Prostate gland (tissue), 2 donors: Measurements from ENCODE around the gene BTG2. TPM values are rescaled to one million over a fixed set of nuclear protein-coding genes. Genes with fewer than 3 reads are reported as not detected.

Experiments
- DNase-seq: peaks from one replicate; pipeline ENCODE4 v3.0.0-alpha.2; 2019; ENCODE audit warnings: low spot score
- H3K27ac ChIP-seq, 2 donors: fragments of 200-600 bp; sonication (generic); 2 replicates each; pipeline ENCODE4 v1.5.1; 2017 to 2019
- H3K27me3 ChIP-seq: fragments of 200-600 bp; sonication (generic); replicated peaks from 2 replicates; pipeline ENCODE4 v1.5.1; 2019; ENCODE audit not compliant: insufficient read depth
- H3K36me3 ChIP-seq, 2 donors: fragments of 200-600 bp; sonication (generic); 1 replicate in 1 of 2; 2 replicates in 1 of 2; pipeline versions ENCODE4 v1.5.1 to v1.8.1; 2017 to 2019
- H3K4me1 ChIP-seq: fragments of 200-600 bp; sonication (generic); replicated peaks from 2 replicates; pipeline ENCODE4 v1.5.1; 2019
- H3K4me3 ChIP-seq, 2 donors: fragments of 200-600 bp; sonication (generic); 2 replicates each; pipeline ENCODE4 v1.5.1; 2017 to 2019
- H3K9me3 ChIP-seq: fragments of 200-600 bp; sonication (generic); 2 replicates; pipeline ENCODE4 v1.5.1; 2017
- POLR2A ChIP-seq: fragments of 450-650 bp; IDR thresholded peaks from one replicate; pipeline ENCODE4 v1.6.1; 2016; ENCODE audit warnings: antibody characterized with exemption, mild to moderate bottlenecking
- POLR2AphosphoS5 ChIP-seq: sonication (generic); formaldehyde crosslinking; IDR thresholded peaks from one replicate; pipeline ENCODE4 v1.6.1; 2017; ENCODE audit warnings: antibody characterized with exemption
- WGBS: methylation state at CpG from one replicate; pipeline ENCODE4 v1.1.5; 2018; 5-methylcytosine and 5-hydroxymethylcytosine counted together
- intact Hi-C: fragments of 100-400 bp; cut with DNase I; formaldehyde crosslinking; loops from one replicate; pipeline ENCODE4 v1.14.2; 2022
- total RNA-seq, 2 donors: library from RNA; depleted of rRNA; stranded (reverse); fragments of >200 nt; gene quantifications; one replicate each; pipeline ENCODE4 v1.1.0, GENCODE V29; 2016
- TF ChIP-seq, protein P1 (sequence below), 4 experiments: fragments of 200-600 bp in 2 of 4; fragments of 450-650 bp in 2 of 4; sonication (generic) in 2 of 4; IDR thresholded peaks; 1 replicate in 3 of 4; 2 replicates in 1 of 4; pipeline ENCODE4 v1.5.1; 2016 to 2019; ENCODE audit warnings: antibody characterized with exemption in 4 of 4, mild to moderate bottlenecking in 2 of 4, moderate library complexity in 2 of 4

BTG2 gene
- total RNA-seq, 2 donors from 2014 or later = 91.0 to 131 TPM

DNA sequence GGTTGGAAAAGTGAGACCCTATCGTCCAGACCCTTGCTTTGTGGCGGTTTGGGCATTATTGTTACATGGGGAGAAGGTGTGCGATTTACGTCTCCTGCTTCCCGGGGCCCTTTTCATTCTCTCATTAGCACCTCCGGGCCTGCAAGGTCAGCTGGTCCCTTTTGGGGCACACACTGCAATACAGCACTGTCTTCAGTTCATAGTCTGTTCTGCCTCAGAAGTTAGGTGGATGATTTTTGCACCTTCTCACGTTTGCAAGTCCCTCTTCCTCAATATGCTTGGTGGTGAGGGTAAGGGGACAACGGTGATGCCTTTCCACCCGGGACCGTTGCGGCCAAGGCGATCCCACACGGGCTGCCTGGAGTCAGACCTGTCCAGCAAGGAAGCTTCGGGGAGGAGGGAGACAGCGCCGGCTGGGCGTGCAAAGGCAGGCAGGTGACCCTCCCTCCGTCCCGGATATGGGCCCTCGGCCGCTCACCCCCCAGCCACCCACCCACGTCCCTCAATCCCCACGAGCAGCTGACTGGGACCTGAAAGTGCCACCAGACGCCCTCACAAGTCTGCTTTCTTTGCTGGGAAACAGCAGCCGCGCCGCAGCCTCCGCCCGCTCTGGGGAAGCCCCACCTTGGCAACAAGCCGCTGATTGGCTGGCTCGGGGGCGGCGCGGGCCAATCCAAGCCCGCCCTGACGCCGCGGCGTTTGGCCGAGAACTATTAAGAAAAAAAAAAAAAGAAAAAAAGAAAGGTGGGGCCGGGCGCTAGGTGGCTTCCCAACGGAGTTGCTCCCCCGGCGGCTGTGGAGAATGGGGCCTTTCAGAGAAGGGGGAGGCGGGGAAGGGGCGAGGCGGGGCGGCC lies 21.7 kb downstream of the BTG2 start:
- WGBS = 4% methylated on average over 42 of the region's 49 CpGs
- peaks cover 43% of the 10 kb centered on the region for H3K4me1 ChIP-seq

DNA sequence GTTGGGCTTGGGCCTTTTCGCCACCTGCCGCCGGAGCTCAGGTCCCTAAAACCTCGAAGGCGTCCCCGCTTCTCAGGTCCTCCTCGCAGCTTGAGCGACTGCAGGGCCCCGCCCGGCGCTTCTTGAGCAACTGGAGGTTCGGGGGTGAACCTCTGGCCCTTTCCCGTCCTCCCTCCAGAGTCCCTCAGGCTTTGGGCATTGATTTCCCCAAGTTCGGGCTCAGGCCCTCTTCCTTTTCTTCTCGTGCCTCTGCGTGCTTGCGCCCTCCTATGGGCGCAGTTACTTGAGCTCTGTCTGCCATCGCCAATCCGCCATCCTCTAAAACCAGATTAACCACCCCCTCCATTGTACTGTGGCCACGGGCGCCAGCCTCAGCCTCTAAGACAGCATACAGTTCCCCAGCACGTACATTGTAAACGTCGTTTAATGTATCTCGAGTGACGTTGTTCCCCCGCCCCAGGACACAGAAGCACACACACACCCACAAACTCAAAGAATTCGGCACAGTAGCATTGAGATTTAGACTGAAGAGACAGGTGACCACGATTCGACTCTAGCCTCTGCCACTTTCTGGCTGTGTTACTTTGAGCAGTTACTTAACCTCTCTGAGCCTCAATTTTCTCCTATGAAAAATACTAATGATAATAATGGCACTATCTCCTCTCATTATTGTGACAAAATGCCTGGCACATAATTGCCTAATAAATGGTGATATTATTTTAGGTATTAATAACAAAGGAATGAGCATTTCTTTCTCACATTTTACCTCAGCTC lies 22.6 kb downstream of the BTG2 start:
- peak; percentile 75 for DNase-seq
- H3K36me3 ChIP-seq = no peaks in the 10 kb centered on the region
- intact Hi-C loops = loop anchor here (5.0 kb wide), 1 partner anchor 56 kb away; no protein-coding TSS in a partner anchor
- peak overlapping the region; percentile 32 to 34 for H3K4me3 ChIP-seq
- peak overlapping the region; percentile 96 to 99 for H3K27ac ChIP-seq
- H3K27me3 ChIP-seq = no peaks in the 10 kb centered on the region
- WGBS = 7% methylated on average over 31 of the region's 31 CpGs
- TF ChIP-seq POLR2A = peak; percentile 20
- peak; percentile 36 for TF ChIP-seq POLR2AphosphoS5
- TF ChIP-seq, protein P1, sequence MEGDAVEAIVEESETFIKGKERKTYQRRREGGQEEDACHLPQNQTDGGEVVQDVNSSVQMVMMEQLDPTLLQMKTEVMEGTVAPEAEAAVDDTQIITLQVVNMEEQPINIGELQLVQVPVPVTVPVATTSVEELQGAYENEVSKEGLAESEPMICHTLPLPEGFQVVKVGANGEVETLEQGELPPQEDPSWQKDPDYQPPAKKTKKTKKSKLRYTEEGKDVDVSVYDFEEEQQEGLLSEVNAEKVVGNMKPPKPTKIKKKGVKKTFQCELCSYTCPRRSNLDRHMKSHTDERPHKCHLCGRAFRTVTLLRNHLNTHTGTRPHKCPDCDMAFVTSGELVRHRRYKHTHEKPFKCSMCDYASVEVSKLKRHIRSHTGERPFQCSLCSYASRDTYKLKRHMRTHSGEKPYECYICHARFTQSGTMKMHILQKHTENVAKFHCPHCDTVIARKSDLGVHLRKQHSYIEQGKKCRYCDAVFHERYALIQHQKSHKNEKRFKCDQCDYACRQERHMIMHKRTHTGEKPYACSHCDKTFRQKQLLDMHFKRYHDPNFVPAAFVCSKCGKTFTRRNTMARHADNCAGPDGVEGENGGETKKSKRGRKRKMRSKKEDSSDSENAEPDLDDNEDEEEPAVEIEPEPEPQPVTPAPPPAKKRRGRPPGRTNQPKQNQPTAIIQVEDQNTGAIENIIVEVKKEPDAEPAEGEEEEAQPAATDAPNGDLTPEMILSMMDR (IDR thresholded peaks at IDR 0.05) = peak; percentile 10 to 68 (median 44)
- H3K4me1 ChIP-seq = peaks cover 36% of the 10 kb centered on the region
- no peaks in the 10 kb centered on the region for H3K9me3 ChIP-seq

More for the DNA sequence above, 21.7 kb downstream of the BTG2 start:
- peak; percentile 97 for DNase-seq
- H3K27me3 ChIP-seq = no peaks in the 10 kb centered on the region
- H3K4me3 ChIP-seq = peak overlapping the region; percentile 32 to 34
- no peaks in the 10 kb centered on the region for H3K9me3 ChIP-seq
- intact Hi-C loops = loop anchor here (5.0 kb wide), 1 partner anchor 55 kb away; no protein-coding TSS in a partner anchor
- TF ChIP-seq, protein P1 (IDR thresholded peaks at IDR 0.05) = no peak
- TF ChIP-seq POLR2A (peak; percentile 87), POLR2AphosphoS5 (peak; percentile 96)
- H3K36me3 ChIP-seq = no peaks in the 10 kb centered on the region
- H3K27ac ChIP-seq = peak overlapping the region; percentile 96 to 99

DNA sequence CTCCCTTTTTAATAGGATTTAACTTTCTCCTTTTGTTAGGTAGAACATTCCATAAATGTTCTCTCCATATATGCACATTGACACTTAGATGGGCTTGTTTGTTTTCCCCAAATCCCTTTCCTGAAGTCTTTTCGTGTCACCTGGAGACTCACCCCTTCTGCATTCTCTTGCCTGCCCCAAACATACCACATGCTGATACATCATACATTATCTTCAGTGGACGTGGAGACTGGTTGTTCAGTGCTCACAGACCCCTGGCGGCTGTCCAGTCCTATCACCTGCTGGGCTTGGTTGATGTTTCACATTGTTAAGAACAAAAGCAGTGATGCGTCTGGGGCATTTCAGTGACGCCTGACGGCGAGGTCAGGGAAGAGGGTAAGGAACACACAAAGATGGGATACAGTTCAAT lies 23.4 kb downstream of the BTG2 start:
- Histone ChIP-seq H3K4me3 (no peak overlapping the region), H3K9me3 (no peaks in the 10 kb centered on the region), H3K4me1 (peaks cover 31% of the 10 kb centered on the region), H3K27me3 (no peaks in the 10 kb centered on the region), H3K27ac (peak overlapping the region; percentile 96 to 99), H3K36me3 (no peaks in the 10 kb centered on the region)
- TF ChIP-seq POLR2AphosphoS5 = peak; percentile 11
- no peak for TF ChIP-seq POLR2A
- DNase-seq = no peak
- intact Hi-C loops = loop anchor here (5.0 kb wide), 1 partner anchor 56 kb away; no protein-coding TSS in a partner anchor
- WGBS = 49% methylated on average over 7 of the region's 7 CpGs

- Histone ChIP-seq H3K4me1 (peaks cover 12% of the 10 kb centered on the region), H3K4me3 (no peak overlapping the region), H3K27ac (no peak overlapping the region), H3K27me3 (no peaks in the 10 kb centered on the region), H3K36me3 (no peaks in the 10 kb centered on the region), H3K9me3 (no peaks in the 10 kb centered on the region)
- TF ChIP-seq, protein P1 (IDR thresholded peaks at IDR 0.05) = no peak
- TF ChIP-seq POLR2A = no peak
- no peak for TF ChIP-seq POLR2AphosphoS5
- 61% methylated on average over 1 of the region's 1 CpG for WGBS
- intact Hi-C loops = no loop called here
- DNase-seq = no peak
Observed at GRCh38 chr1:203331224-203331623, 25.9 kb downstream of the BTG2 start.

DNA sequence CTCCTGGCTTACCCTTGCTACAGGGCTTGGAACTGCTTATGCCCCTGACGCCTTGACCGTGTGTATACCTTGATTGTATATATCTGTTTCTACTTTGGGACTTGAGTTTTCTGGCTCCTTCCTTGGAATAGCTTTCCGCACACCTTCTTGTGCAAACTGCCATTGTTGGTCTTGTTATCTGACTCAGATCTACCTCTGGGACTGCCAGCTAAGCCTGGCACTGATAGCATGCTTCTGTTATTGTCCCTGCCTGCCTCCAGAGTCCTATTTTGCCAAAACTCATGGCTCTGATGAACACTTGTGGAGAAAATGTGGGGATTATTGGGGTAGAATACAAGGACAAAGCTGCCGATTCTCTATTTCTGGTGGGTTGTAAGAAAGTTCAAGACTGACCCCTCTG lies 30.2 kb downstream of the BTG2 start:
- H3K4me1 ChIP-seq = peaks cover 8% of the 10 kb centered on the region
- intact Hi-C loops = no loop called here
- H3K27me3 ChIP-seq = no peaks in the 10 kb centered on the region
- H3K36me3 ChIP-seq = no peaks in the 10 kb centered on the region
- no peak overlapping the region for H3K4me3 ChIP-seq
- H3K9me3 ChIP-seq = no peaks in the 10 kb centered on the region
- peak overlapping the region; percentile 50 to 52 for H3K27ac ChIP-seq
- peak; percentile 64 for DNase-seq
- TF ChIP-seq, protein P1 (IDR thresholded peaks at IDR 0.05) = peak in 1 of 4 experiments; percentile 2
- TF ChIP-seq POLR2AphosphoS5 (peak; percentile 79), POLR2A (no peak)
- 61% methylated on average over 4 of the region's 4 CpGs for WGBS
